ENCODE data around the gene SCNM1.

The SCNM1 gene

GRCh38 chr1:151165738-151166504 lies at the start of gene SCNM1, which contains the start of gene LYSMD1:
SCNM1 (plus strand) TSS chr1:151166144; CDS start chr1:151166153, 9 bp downstream.
LYSMD1 (minus strand) TSS chr1:151165902; CDS start chr1:151165258, 644 bp downstream.
- DNase-seq (ENCODE audit: low read depth), result peak; percentile 99
- TF ChIP-seq CTCF (conservative IDR thresholded peaks at IDR 0.05; ENCODE audit: low read length), result 0 out of 2 replicates have a peak, but pooled peaks have one; percentile 15
- H3K4me3 ChIP-seq (ENCODE audit: low read length), result peak within 1 kb of the TSS; percentile 98

- DNase-seq (ENCODE audit: low read depth), result no peak
- no peak overlapping the region for H3K4me3 ChIP-seq (ENCODE audit: low read length)
- TF ChIP-seq CTCF (conservative IDR thresholded peaks at IDR 0.05; ENCODE audit: low read length), result no peak
Observed at GRCh38 chr1:151124763-151125403, 41.1 kb upstream of the SCNM1 start.

- DNase-seq (ENCODE audit: low read depth), result no peak
- no peak overlapping the region for H3K4me3 ChIP-seq (ENCODE audit: low read length)
- no peak for TF ChIP-seq CTCF (conservative IDR thresholded peaks at IDR 0.05; ENCODE audit: low read length)
Observed at GRCh38 chr1:151128800-151129199, 37.1 kb upstream of the SCNM1 start.

GRCh38 chr1:151130987-151131586 lies 34.9 kb upstream of the SCNM1 start:
- TF ChIP-seq CTCF (conservative IDR thresholded peaks at IDR 0.05; ENCODE audit: low read length), result 0 out of 2 replicates have a peak, but pooled peaks have one; percentile 13
- DNase-seq (ENCODE audit: low read depth), result peak; percentile 82
- H3K4me3 ChIP-seq (ENCODE audit: low read length), result peak overlapping the region; percentile 53

- no peak for TF ChIP-seq CTCF (conservative IDR thresholded peaks at IDR 0.05; ENCODE audit: low read length)
- no peak for DNase-seq (ENCODE audit: low read depth)
- H3K4me3 ChIP-seq (ENCODE audit: low read length), result peak overlapping the region; percentile 53
Observed at GRCh38 chr1:151131701-151132334, 34.1 kb upstream of the SCNM1 start.

- no peak for TF ChIP-seq CTCF (conservative IDR thresholded peaks at IDR 0.05; ENCODE audit: low read length)
- DNase-seq (ENCODE audit: low read depth), result no peak
Observed at GRCh38 chr1:151132335-151133017, 33.5 kb upstream of the SCNM1 start.

More at GRCh38 chr1:151132335-151133017, 33.5 kb upstream of the SCNM1 start:
- H3K4me3 ChIP-seq (ENCODE audit: low read length), result no peak overlapping the region
